Prostate gland (tissue), 2 donors: Measurements from ENCODE around the gene SIRT2. TPM values are rescaled to one million over a fixed set of nuclear protein-coding genes. Genes with fewer than 3 reads are reported as not detected.

Experiments
- DNase-seq: peaks from one replicate; pipeline ENCODE4 v3.0.0-alpha.2; 2019; ENCODE audit warnings: low spot score
- H3K27ac ChIP-seq, 2 donors: fragments of 200-600 bp; sonication (generic); 2 replicates each; pipeline ENCODE4 v1.5.1; 2017 to 2019
- H3K27me3 ChIP-seq: fragments of 200-600 bp; sonication (generic); replicated peaks from 2 replicates; pipeline ENCODE4 v1.5.1; 2019; ENCODE audit not compliant: insufficient read depth
- H3K36me3 ChIP-seq, 2 donors: fragments of 200-600 bp; sonication (generic); 1 replicate in 1 of 2; 2 replicates in 1 of 2; pipeline versions ENCODE4 v1.5.1 to v1.8.1; 2017 to 2019
- H3K4me1 ChIP-seq: fragments of 200-600 bp; sonication (generic); replicated peaks from 2 replicates; pipeline ENCODE4 v1.5.1; 2019
- H3K4me3 ChIP-seq, 2 donors: fragments of 200-600 bp; sonication (generic); 2 replicates each; pipeline ENCODE4 v1.5.1; 2017 to 2019
- H3K9me3 ChIP-seq: fragments of 200-600 bp; sonication (generic); 2 replicates; pipeline ENCODE4 v1.5.1; 2017
- CTCF ChIP-seq, 4 experiments: fragments of 200-600 bp in 2 of 4; fragments of 450-650 bp in 2 of 4; sonication (generic) in 2 of 4; IDR thresholded peaks; 1 replicate in 3 of 4; 2 replicates in 1 of 4; pipeline ENCODE4 v1.5.1; 2016 to 2019; ENCODE audit warnings: antibody characterized with exemption in 4 of 4, mild to moderate bottlenecking in 2 of 4, moderate library complexity in 2 of 4
- POLR2A ChIP-seq: fragments of 450-650 bp; IDR thresholded peaks from one replicate; pipeline ENCODE4 v1.6.1; 2016; ENCODE audit warnings: antibody characterized with exemption, mild to moderate bottlenecking
- POLR2AphosphoS5 ChIP-seq: sonication (generic); formaldehyde crosslinking; IDR thresholded peaks from one replicate; pipeline ENCODE4 v1.6.1; 2017; ENCODE audit warnings: antibody characterized with exemption
- WGBS: methylation state at CpG from one replicate; pipeline ENCODE4 v1.1.5; 2018; 5-methylcytosine and 5-hydroxymethylcytosine counted together
- intact Hi-C: fragments of 100-400 bp; cut with DNase I; formaldehyde crosslinking; loops from one replicate; pipeline ENCODE4 v1.14.2; 2022
- total RNA-seq, 2 donors: library from RNA; depleted of rRNA; stranded (reverse); fragments of >200 nt; gene quantifications; one replicate each; pipeline ENCODE4 v1.1.0, GENCODE V29; 2016

The SIRT2 gene
- total RNA-seq, 2 donors from 2014 or later = 55.8 to 89.0 TPM

- Histone ChIP-seq H3K36me3 (no peaks in the 10 kb centered on the region), H3K4me1 (no peaks in the 10 kb centered on the region), H3K4me3 (no peak overlapping the region), H3K27me3 (no peaks in the 10 kb centered on the region), H3K9me3 (no peaks in the 10 kb centered on the region), H3K27ac (no peak overlapping the region)
- DNase-seq = no peak
- WGBS = 76% methylated on average over 9 of the region's 9 CpGs
- no peak for TF ChIP-seq CTCF (IDR thresholded peaks at IDR 0.05)
- intact Hi-C loops = no loop called here
Measured at GRCh38 chr19:38917516-38917915, 18.1 kb upstream of the SIRT2 start.

- WGBS = 89% methylated on average over 44 of the region's 44 CpGs
- intact Hi-C loops = no loop called here
- Histone ChIP-seq H3K27me3 (peaks cover 12% of the 10 kb centered on the region), H3K9me3 (no peaks in the 10 kb centered on the region), H3K27ac (no peak overlapping the region), H3K4me1 (no peaks in the 10 kb centered on the region), H3K4me3 (no peak overlapping the region), H3K36me3 (no peaks in the 10 kb centered on the region)
- no peak for DNase-seq
- TF ChIP-seq POLR2A (no peak), POLR2AphosphoS5 (no peak), CTCF (IDR thresholded peaks at IDR 0.05) (no peak)
Measured at GRCh38 chr19:38915329-38916321, 16.2 kb upstream of the SIRT2 start.

- DNase-seq = no peak
- Histone ChIP-seq H3K27ac (no peak overlapping the region), H3K36me3 (no peaks in the 10 kb centered on the region), H3K4me3 (no peak overlapping the region), H3K4me1 (no peaks in the 10 kb centered on the region), H3K9me3 (no peaks in the 10 kb centered on the region), H3K27me3 (peaks cover 12% of the 10 kb centered on the region)
- WGBS = 95% methylated on average over 8 of the region's 8 CpGs
- no peak for TF ChIP-seq POLR2A
- no peak for TF ChIP-seq CTCF (IDR thresholded peaks at IDR 0.05)
- TF ChIP-seq POLR2AphosphoS5 = no peak
- intact Hi-C loops = no loop called here
Measured at GRCh38 chr19:38913958-38914357, 14.5 kb upstream of the SIRT2 start.

GRCh38 chr19:38912600-38913514, 13.4 kb upstream of the SIRT2 start:
- no peak overlapping the region for H3K4me3 ChIP-seq
- H3K36me3 ChIP-seq = no peaks in the 10 kb centered on the region
- H3K27ac ChIP-seq = no peak overlapping the region
- no peaks in the 10 kb centered on the region for H3K9me3 ChIP-seq
- no peaks in the 10 kb centered on the region for H3K4me1 ChIP-seq
- DNase-seq = no peak
- intact Hi-C loops = no loop called here
- H3K27me3 ChIP-seq = peaks cover 12% of the 10 kb centered on the region
- no peak for TF ChIP-seq CTCF (IDR thresholded peaks at IDR 0.05)
- no peak for TF ChIP-seq POLR2AphosphoS5
- TF ChIP-seq POLR2A = no peak
- 71% methylated on average over 12 of the region's 12 CpGs for WGBS
